HL-60/S4 treated with phorbol 12-myristate 13-acetate at 8.2 ng/mL for 4 days and 3 days (cell line): ENCODE data around the gene CRISP1.
"Not testable (repeated sequence)": the region's sequence is repeated elsewhere in the genome, so short reads cannot be mapped to it uniquely, and the experiment has no call there.

Experiments
- in situ Hi-C: fragments of 300-500 bp; cut with MboI; formaldehyde crosslinking; loops from 2 replicates; pipeline ENCODE4 v1.15.0; 2022; ENCODE audit warnings: low sequenced_read_pairs

The CRISP1 gene

GRCh38 chr6:49866485-49866943, at the start of gene CRISP1:
TSS of gene CRISP1 (minus strand) at chr6:49866535. CDS start at chr6:49857400, 9,135 bp downstream.
- in situ Hi-C loops: no loop called here

- in situ Hi-C loops: no loop called here
Measured at GRCh38 chr6:49915035-49915434, 48.7 kb upstream of the CRISP1 start.

GRCh38 chr6:49913636-49914375, 47.5 kb upstream of the CRISP1 start:
- in situ Hi-C loops: no loop called here

GRCh38 chr6:49912196-49912595, 45.9 kb upstream of the CRISP1 start:
- in situ Hi-C loops: no loop called here

- in situ Hi-C loops: no loop called here
Measured at GRCh38 chr6:49911252-49911651, 44.9 kb upstream of the CRISP1 start.

- in situ Hi-C loops: no loop called here
Measured at GRCh38 chr6:49909563-49909962, 43.2 kb upstream of the CRISP1 start.

GRCh38 chr6:49906526-49906925, 40.2 kb upstream of the CRISP1 start:
- in situ Hi-C loops: no loop called here

- in situ Hi-C loops: no loop called here
Measured at GRCh38 chr6:49905296-49905695, 39.0 kb upstream of the CRISP1 start.

GRCh38 chr6:49902856-49903255, 36.5 kb upstream of the CRISP1 start:
- in situ Hi-C loops: no loop called here

GRCh38 chr6:49898904-49899566, 32.7 kb upstream of the CRISP1 start:
- in situ Hi-C loops: no loop called here

GRCh38 chr6:49895553-49895952, 29.2 kb upstream of the CRISP1 start:
- in situ Hi-C loops: not testable (repeated sequence)

GRCh38 chr6:49892280-49892679, 25.9 kb upstream of the CRISP1 start:
- in situ Hi-C loops: no loop called here

- in situ Hi-C loops: no loop called here
Measured at GRCh38 chr6:49890988-49891387, 24.7 kb upstream of the CRISP1 start.

GRCh38 chr6:49888742-49889431, 22.6 kb upstream of the CRISP1 start:
- in situ Hi-C loops: no loop called here

- in situ Hi-C loops: no loop called here
Measured at GRCh38 chr6:49868951-49869529, 2.7 kb upstream of the CRISP1 start.

GRCh38 chr6:49856282-49856681, 10.1 kb downstream of the CRISP1 start:
- in situ Hi-C loops: no loop called here

GRCh38 chr6:49855221-49855620, 11.1 kb downstream of the CRISP1 start:
- in situ Hi-C loops: no loop called here

- in situ Hi-C loops: no loop called here
Measured at GRCh38 chr6:49852975-49853374, 13.4 kb downstream of the CRISP1 start.

GRCh38 chr6:49849213-49849907, 17.0 kb downstream of the CRISP1 start:
- in situ Hi-C loops: no loop called here

GRCh38 chr6:49847673-49848072, 18.7 kb downstream of the CRISP1 start:
- in situ Hi-C loops: no loop called here

- in situ Hi-C loops: no loop called here
Measured at GRCh38 chr6:49847014-49847413, 19.3 kb downstream of the CRISP1 start.
